IPS-15b (cell line): ENCODE measurements around the gene KRTAP10-4.
A peak's percentile ranks its signal among the peaks of the same experiment; 100 is the strongest.
"Not testable (repeated sequence)": the region's sequence is repeated elsewhere in the genome, so short reads cannot be mapped to it uniquely, and the experiment has no call there.

Experiments
- H3K27me3 ChIP-seq: one replicate; pipeline ENCODE4 v1.6.1; 2013; ENCODE audit warnings: low read length; ENCODE audit not compliant: control insufficient read depth, insufficient read depth
- H3K36me3 ChIP-seq: one replicate; pipeline ENCODE4 v1.6.1; 2013; ENCODE audit warnings: low read length; ENCODE audit not compliant: control insufficient read depth, insufficient read depth
- H3K4me1 ChIP-seq: one replicate; pipeline ENCODE4 v1.6.1; 2013; ENCODE audit warnings: mild to moderate bottlenecking, low read length; ENCODE audit not compliant: control insufficient read depth, insufficient read depth
- H3K4me3 ChIP-seq: one replicate; pipeline ENCODE4 v1.5.1; 2013; ENCODE audit warnings: low read depth, low read length
- H3K9ac ChIP-seq: one replicate; pipeline ENCODE4 v1.6.1; 2013; ENCODE audit warnings: low read depth, mild to moderate bottlenecking, low read length
- H3K9me3 ChIP-seq: one replicate; pipeline ENCODE4 v1.6.1; 2013; ENCODE audit warnings: mild to moderate bottlenecking, low read length; ENCODE audit not compliant: control insufficient read depth, insufficient read depth

The KRTAP10-4 gene

DNA sequence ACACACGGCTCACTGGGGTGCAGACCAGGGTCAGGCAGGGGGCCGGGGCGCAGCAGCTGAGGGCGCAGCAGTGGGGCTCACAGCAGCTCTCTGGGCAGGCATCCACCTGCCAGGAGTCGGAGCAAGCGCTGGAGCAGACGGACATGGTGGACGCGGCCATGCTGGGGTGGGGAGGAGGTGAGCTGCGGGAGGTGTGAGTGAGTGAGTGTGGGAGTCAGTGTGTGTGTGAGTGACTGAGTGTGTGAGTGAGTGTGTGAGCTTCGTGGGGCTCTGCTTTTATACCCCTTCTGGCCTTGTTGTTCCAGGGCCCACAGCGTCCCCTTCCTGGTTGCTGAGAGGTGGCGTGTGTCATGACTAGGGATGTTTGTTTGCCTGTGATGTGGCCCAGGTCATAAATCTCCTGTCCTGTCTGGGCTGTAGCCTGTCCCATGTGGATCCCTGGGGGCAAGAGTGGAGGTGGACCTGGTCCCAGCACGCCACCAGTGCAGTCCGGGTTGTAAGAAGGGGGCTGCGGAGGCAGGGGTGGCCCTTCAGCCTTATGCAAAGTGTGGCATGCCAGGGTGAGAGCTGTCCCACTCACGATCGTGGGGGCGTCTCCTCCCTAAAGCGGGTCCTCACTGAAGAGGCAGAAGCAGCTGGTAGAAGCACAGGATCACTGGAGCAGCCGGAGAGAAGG, 33.4 kb upstream of the KRTAP10-4 start, which contains the start of gene KRTAP10-1:
Gene KRTAP10-1, minus strand, starts transcription at position 205 of the 676 bp plus-strand sequence. Its CDS starts 45 bp downstream, at position 160.
- Histone ChIP-seq H3K9me3 (no peaks in the 10 kb centered on the region), H3K4me1 (no peaks in the 10 kb centered on the region), H3K4me3 (no peak within 1 kb of the TSS), H3K36me3 (no peaks in the 10 kb centered on the region), H3K27me3 (no peaks in the 10 kb centered on the region), H3K9ac (no peak within 1 kb of the TSS)

DNA sequence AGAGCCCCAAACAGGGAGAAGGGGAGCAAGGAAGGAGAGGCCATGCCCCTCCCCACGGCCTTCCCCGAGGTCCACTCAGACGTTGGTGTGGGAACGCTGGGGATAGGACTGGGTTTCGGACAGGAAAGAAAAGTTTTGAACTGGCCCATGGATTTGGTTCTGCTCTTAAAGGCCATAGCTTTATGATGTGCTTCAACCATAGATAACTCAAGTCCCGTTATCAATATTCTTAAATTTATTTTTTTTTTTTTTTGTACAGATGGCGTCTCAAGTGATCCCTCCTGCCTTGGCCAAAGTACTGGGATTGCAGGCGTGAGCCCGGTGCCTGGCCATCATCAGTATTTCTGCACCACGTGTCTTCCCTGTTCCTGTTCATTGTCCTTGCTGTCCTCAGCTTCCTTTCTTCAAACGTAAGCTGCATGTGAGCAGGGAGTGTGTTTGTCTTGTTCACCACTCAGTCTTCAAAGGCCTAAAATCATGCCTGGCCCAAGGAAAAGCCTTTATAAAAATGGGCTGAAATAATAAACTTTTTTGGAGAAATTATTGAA, 32.7 kb upstream of the KRTAP10-4 start:
- no peak overlapping the region for H3K9ac ChIP-seq
- no peaks in the 10 kb centered on the region for H3K9me3 ChIP-seq
- no peaks in the 10 kb centered on the region for H3K36me3 ChIP-seq
- H3K27me3 ChIP-seq = no peaks in the 10 kb centered on the region
- no peak overlapping the region for H3K4me3 ChIP-seq
- no peaks in the 10 kb centered on the region for H3K4me1 ChIP-seq

DNA sequence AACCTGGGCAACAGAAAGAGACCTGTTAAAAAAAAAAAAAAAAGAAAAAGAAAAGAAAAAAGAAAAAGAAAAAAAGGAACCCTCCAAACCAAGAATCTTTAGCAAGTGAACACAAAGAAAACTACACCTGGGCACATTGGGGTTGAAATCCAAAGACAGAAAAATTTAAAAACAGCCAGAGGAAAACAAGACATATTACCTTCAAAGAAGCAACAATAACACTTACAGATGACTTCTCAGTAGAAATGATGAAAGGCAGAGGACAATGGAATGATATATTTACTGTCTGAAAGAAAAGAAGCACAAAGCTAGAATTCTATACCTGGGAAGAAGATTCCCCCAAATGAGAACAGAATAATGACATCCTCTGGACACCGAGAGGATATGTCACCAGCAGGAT, 30.8 kb upstream of the KRTAP10-4 start:
- Histone ChIP-seq H3K9ac (no peak overlapping the region), H3K4me1 (peaks cover under 1% of the 10 kb centered on the region), H3K27me3 (no peaks in the 10 kb centered on the region), H3K9me3 (no peaks in the 10 kb centered on the region), H3K36me3 (no peaks in the 10 kb centered on the region), H3K4me3 (no peak overlapping the region)

DNA sequence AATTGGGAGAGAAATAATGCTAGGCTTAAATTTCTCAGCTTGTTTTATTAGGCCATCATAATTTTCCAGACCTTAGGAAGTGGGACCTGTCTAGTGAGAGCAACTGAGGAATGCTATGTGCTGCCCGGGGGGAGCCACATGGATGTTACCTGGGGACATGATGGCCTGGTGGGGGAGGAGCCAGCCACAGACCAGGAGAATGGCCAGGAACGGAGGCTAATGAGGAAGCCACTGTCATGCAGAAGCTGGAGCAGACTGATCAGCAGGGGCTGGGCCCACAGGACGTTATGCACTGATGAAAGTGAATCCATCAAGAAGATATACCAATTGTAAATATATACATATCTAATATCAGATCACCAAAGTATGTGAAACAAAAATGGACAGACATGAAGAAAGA, 29.0 kb upstream of the KRTAP10-4 start:
- Histone ChIP-seq H3K27me3 (no peaks in the 10 kb centered on the region), H3K36me3 (no peaks in the 10 kb centered on the region), H3K4me1 (peaks cover 13% of the 10 kb centered on the region), H3K9ac (no peak overlapping the region), H3K9me3 (no peaks in the 10 kb centered on the region), H3K4me3 (no peak overlapping the region)

DNA sequence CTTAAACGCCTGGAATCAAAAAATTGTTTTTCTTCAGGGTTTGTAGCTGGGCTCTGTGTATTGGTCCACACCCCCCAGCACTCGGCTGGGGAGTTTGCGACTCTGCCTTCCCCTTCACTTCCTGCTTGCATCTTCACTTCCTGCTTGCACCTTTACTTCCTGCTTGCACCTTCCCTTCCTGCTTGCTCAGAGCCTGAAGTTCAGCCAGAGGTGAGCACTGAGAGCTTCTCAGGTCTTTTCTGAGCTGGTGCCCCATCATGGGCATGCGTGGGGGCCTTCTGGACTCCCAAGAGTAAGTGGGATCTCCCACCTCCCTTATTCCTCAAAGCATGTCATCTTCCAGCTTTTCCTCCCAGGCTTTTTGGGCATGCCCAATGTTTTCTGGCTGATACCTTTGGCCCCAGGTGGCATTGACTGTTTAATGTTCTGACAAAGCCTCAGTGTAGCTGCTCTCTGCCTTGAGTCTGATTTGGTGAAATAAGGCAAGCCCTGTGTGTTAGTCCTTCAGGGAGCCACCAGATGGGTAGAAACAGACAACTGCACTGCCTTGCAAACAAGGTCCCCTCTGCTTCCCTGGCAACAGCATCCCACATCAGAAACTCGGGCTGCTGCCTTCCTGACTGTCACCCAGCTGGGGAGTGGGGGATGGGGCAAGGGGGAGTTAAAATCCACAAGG, 25.7 kb upstream of the KRTAP10-4 start:
- H3K27me3 ChIP-seq = no peaks in the 10 kb centered on the region
- H3K9ac ChIP-seq = no peak overlapping the region
- H3K36me3 ChIP-seq = peaks cover 2% of the 10 kb centered on the region
- no peaks in the 10 kb centered on the region for H3K9me3 ChIP-seq
- H3K4me1 ChIP-seq = peaks cover 16% of the 10 kb centered on the region
- no peak overlapping the region for H3K4me3 ChIP-seq

DNA sequence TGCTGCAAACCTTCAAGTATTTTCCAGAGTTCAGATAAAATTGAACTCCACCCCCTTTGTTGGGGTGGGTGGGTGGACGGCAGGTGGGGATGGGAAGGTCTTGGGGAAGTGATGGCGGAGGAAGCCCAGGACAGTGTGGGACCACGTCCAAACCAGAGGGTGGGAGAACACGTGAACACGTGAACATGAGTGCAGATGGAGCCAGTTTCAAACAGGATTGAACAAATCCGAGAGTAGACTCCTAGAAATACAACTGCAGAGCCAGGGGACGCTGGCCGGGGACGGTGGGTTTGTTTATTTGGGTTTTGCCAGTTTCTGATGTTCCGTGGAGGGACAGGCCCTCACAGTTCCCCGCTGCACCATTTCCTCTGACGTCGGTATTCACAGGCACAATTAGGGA, 25.1 kb upstream of the KRTAP10-4 start:
- H3K9me3 ChIP-seq = no peaks in the 10 kb centered on the region
- no peak overlapping the region for H3K4me3 ChIP-seq
- H3K4me1 ChIP-seq = peaks cover 20% of the 10 kb centered on the region
- peaks cover 2% of the 10 kb centered on the region for H3K36me3 ChIP-seq
- no peaks in the 10 kb centered on the region for H3K27me3 ChIP-seq
- peak overlapping the region; percentile 61 for H3K9ac ChIP-seq

DNA sequence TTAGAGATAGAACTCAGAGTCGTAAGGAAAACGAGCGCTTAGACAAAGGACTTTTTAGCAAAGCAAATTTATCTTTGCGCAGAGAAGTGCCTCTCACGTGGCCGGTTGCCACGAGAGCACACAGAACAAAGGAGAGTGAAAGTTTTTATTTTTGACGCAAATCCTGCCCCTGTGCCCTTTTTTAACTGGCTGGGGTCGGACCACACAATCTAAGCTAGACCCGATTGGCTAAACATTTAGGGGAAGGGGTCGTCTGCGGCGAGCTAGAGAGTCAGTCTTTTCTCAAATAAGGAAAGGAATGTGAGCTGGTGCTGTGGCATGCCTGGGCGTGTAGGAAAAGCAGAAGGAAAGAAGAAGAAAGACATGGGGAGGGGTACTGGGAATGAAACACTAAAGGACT, 24.6 kb upstream of the KRTAP10-4 start:
- H3K9ac ChIP-seq = peak overlapping the region; percentile 61
- peaks cover 20% of the 10 kb centered on the region for H3K4me1 ChIP-seq
- H3K9me3 ChIP-seq = no peaks in the 10 kb centered on the region
- H3K36me3 ChIP-seq = peaks cover 2% of the 10 kb centered on the region
- H3K27me3 ChIP-seq = no peaks in the 10 kb centered on the region
- H3K4me3 ChIP-seq = no peak overlapping the region

DNA sequence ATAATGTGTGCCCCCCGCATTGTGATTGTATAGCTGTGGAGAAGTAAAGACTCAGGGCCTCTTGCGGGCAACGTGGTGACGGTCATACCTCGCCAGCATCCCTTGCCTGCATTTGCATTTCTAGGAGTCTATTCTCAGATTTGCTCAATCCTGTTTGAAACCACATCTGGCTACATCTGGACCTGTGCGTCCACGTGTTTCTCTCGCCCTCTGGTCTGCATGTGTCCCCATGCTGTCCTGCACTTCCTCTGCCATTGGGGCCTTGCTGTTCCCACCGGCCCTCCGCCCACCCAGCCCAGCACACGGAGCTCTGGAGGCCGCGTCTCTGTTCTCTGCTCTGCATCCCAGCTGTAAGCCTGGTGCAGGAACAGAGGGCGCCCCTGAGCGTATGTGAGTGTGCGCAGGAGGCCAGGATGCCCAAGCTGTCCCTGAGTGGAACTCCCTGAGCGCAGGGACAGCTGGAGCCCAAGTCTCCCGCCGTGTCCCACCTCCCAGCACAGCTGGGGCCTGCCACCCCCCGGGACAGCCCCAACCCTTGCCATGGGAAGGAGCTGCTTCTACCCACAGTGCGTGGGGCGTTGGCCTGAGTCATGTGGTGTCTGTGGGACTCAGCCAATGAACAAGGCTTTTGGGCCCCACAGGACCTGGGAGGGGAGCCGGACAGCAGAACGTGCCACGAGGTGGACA, 23.9 kb upstream of the KRTAP10-4 start:
- Histone ChIP-seq H3K9ac (peak overlapping the region; percentile 37), H3K9me3 (no peaks in the 10 kb centered on the region), H3K4me1 (peaks cover 20% of the 10 kb centered on the region), H3K36me3 (peaks cover 2% of the 10 kb centered on the region), H3K27me3 (no peaks in the 10 kb centered on the region), H3K4me3 (no peak overlapping the region)

DNA sequence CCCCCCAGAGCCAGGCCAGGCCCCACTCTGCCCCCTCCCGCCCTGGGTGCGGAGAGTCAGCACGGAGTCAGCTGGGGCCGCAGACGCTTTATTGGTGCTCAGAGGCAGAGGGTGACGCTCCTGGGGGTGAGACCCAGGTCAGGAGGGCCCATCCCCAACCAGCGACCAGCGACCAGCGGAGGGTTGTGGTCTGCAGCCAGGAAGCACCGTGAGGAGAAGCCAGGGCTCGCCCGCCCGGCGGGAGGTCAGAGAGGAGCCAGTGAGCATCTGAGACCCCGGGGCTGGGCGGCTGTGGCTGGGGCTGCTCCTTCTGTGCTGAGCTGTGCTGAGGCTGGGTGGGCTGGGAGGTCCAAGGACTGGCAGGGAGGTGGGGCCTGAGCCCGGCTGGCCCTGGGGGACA, 23.2 kb upstream of the KRTAP10-4 start:
- H3K4me1 ChIP-seq = peaks cover 20% of the 10 kb centered on the region
- H3K9ac ChIP-seq, H3K4me3 ChIP-seq, H3K9me3 ChIP-seq, H3K36me3 ChIP-seq, H3K27me3 ChIP-seq: not testable (repeated sequence)

DNA sequence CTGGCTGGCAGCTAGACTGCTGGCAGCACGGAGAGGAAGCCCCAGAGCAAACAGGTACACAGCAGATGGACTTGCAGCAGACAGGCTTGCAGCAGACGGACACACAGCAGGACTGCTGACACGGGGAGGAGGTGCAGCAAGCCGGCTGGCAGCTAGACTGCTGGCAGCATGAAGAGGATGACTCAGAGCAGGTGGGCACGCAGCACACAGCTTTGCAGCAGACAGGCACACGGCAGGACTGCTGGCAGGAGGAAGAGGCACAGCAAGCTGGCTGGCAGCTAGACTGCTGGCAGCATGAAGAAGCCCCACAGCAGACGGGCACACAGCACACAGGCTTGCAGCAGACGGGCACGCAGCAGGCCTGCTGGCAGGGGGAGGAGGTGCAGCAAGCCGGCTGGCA, 22.7 kb upstream of the KRTAP10-4 start:
- Histone ChIP-seq H3K9ac (no peak overlapping the region), H3K27me3 (no peaks in the 10 kb centered on the region), H3K4me3 (no peak overlapping the region), H3K9me3 (no peaks in the 10 kb centered on the region), H3K4me1 (peaks cover 20% of the 10 kb centered on the region), H3K36me3 (peaks cover 2% of the 10 kb centered on the region)

DNA sequence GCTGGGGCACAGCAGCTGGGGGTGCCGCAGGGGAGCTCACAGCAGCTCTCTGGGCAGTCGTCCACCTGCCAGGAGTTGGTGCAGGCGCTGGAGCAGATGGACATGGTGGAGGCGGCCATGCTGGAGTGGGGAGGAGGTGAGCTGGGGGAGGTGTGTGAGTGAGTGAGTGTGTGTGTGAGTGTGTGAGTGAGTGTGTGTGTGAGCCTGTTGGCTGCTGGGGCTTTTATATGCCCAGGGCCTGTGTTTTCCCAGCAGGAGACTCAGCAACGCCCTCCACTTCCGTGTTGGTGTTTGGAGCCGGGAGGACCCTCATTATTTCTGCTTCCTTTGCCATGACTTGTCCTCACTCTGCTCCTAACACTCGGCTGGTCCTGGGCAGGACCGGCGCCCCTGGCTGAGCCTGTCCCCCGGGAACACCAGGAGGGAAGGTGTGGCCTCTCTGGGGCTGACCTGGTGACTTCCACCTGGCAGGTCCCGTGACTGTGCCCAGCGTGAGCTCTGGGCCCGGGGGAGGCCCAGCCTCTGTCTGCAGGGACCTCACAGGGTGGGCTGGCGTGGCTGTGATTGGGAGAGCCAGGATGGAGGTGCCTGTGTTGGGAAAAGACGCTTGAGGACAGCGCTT, 22.1 kb upstream of the KRTAP10-4 start, which contains the start of gene KRTAP10-2:
Gene KRTAP10-2, minus strand, starts transcription at position 166 of the 622 bp plus-strand sequence. Its CDS starts 47 bp downstream, at position 119.
- Histone ChIP-seq H3K9me3 (no peaks in the 10 kb centered on the region), H3K36me3 (peaks cover 2% of the 10 kb centered on the region), H3K4me3 (no peak within 1 kb of the TSS), H3K9ac (no peak within 1 kb of the TSS), H3K4me1 (peaks cover 20% of the 10 kb centered on the region), H3K27me3 (no peaks in the 10 kb centered on the region)
